Calu3 (cell line): ENCODE data around the gene PGBD1. TPM values are rescaled to one million over a fixed set of nuclear protein-coding genes. Genes with fewer than 3 reads are reported as not detected.
"Not testable (repeated sequence)": the region's sequence is repeated elsewhere in the genome, so short reads cannot be mapped to it uniquely, and the experiment has no call there.

Experiments
- BruUV-seq: library from RNA; stranded (reverse); fragments of 400-500 nt; replicated peaks from 2 replicates; lab custom pipeline; 2021; lab: Mats Ljungman, UMichigan
- CTCF ChIA-PET: fragments of 300-600 bp; sonication (Branson Sonifier 250); formaldehyde crosslinking; loops from one replicate; lab custom pipeline; 2022; ENCODE audit warnings: antibody characterized with exemption; lab: Charles Lee
- DNase-seq: peaks from one replicate; pipeline ENCODE4 v3.0.0; 2022
- H3K27ac Mint-ChIP-seq: one replicate; pipeline ENCODE4 v1.8.0; 2022; ENCODE audit warnings: mixed read lengths; ENCODE audit not compliant: unreplicated experiment
- H3K27me3 Mint-ChIP-seq: one replicate; pipeline ENCODE4 v1.8.0; 2022; ENCODE audit warnings: mixed read lengths; ENCODE audit not compliant: unreplicated experiment
- H3K36me3 Mint-ChIP-seq: one replicate; pipeline ENCODE4 v1.8.0; 2022; ENCODE audit warnings: mild to moderate bottlenecking, moderate library complexity, mixed read lengths; ENCODE audit not compliant: insufficient read depth, unreplicated experiment
- H3K4me1 Mint-ChIP-seq: one replicate; pipeline ENCODE4 v1.8.0; 2022; ENCODE audit warnings: mild to moderate bottlenecking, low read depth, mixed read lengths; ENCODE audit not compliant: unreplicated experiment
- H3K4me3 Mint-ChIP-seq: one replicate; pipeline ENCODE4 v1.8.0; 2022; ENCODE audit warnings: mild to moderate bottlenecking, low read depth, moderate library complexity, mixed read lengths; ENCODE audit not compliant: unreplicated experiment
- H3K9me3 Mint-ChIP-seq: one replicate; pipeline ENCODE4 v1.8.0; 2022; ENCODE audit warnings: low read depth, mixed read lengths; ENCODE audit not compliant: unreplicated experiment
- intact Hi-C: fragments of 100-400 bp; cut with micrococcal nuclease; formaldehyde crosslinking; loops from one replicate; pipeline ENCODE4 v1.10.0; 2022; ENCODE audit not compliant: unreplicated experiment
- total RNA-seq: library from RNA; stranded (reverse); gene quantifications from 2 replicates; pipeline ENCODE4 v1.2.3, GENCODE V29; 2022
- TF ChIP-seq, protein P1 (sequence below): fragments of 200-600 bp; IDR thresholded peaks from one replicate; pipeline ENCODE4 v1.8.0; 2022; ENCODE audit warnings: antibody characterized with exemption; ENCODE audit not compliant: unreplicated experiment

PGBD1 gene
- total RNA-seq, 1 experiment from 2014 or later = 4.9 TPM

DNA sequence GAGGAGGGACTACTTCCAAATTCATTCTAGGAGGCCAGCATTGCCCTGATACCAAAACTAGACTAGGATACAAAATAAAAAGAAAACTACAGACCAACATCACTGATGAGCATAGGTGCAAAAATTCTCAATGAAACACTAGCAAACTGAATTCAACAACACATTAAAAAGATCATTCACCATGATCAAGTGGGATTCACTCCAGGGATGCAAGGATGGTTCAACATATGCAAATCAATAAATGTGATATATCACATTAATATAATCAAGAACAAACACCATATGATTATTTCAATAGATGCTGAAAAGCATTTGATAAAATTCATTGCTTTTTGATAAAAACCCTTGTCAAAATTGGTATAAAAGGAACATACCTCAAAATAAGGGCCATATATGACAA, 10.2 kb downstream of the PGBD1 start:
- H3K4me1 Mint-ChIP-seq = no peaks in the 10 kb centered on the region
- intact Hi-C loops = no loop called here
- H3K27me3 Mint-ChIP-seq = no peaks in the 10 kb centered on the region
- DNase-seq = no peak
- H3K36me3 Mint-ChIP-seq = peaks cover 4% of the 10 kb centered on the region
- no TSS peak for BruUV-seq
- no peaks in the 10 kb centered on the region for H3K9me3 Mint-ChIP-seq
- CTCF ChIA-PET = no interaction called here
- H3K27ac Mint-ChIP-seq = no peak overlapping the region
- no peak overlapping the region for H3K4me3 Mint-ChIP-seq
- TF ChIP-seq, protein P1, sequence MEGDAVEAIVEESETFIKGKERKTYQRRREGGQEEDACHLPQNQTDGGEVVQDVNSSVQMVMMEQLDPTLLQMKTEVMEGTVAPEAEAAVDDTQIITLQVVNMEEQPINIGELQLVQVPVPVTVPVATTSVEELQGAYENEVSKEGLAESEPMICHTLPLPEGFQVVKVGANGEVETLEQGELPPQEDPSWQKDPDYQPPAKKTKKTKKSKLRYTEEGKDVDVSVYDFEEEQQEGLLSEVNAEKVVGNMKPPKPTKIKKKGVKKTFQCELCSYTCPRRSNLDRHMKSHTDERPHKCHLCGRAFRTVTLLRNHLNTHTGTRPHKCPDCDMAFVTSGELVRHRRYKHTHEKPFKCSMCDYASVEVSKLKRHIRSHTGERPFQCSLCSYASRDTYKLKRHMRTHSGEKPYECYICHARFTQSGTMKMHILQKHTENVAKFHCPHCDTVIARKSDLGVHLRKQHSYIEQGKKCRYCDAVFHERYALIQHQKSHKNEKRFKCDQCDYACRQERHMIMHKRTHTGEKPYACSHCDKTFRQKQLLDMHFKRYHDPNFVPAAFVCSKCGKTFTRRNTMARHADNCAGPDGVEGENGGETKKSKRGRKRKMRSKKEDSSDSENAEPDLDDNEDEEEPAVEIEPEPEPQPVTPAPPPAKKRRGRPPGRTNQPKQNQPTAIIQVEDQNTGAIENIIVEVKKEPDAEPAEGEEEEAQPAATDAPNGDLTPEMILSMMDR = no peak

- no peak overlapping the region for H3K4me3 Mint-ChIP-seq
- no peak for DNase-seq
- no peaks in the 10 kb centered on the region for H3K27me3 Mint-ChIP-seq
- BruUV-seq = no TSS peak
- TF ChIP-seq, protein P1 = no peak
- intact Hi-C loops = no loop called here
- CTCF ChIA-PET = no interaction called here
- H3K4me1 Mint-ChIP-seq = no peaks in the 10 kb centered on the region
- H3K36me3 Mint-ChIP-seq = no peaks in the 10 kb centered on the region
- no peaks in the 10 kb centered on the region for H3K9me3 Mint-ChIP-seq
- no peak overlapping the region for H3K27ac Mint-ChIP-seq
Observed at GRCh38 chr6:28295326-28295725, 14.0 kb downstream of the PGBD1 start.

- CTCF ChIA-PET = interaction anchor here (0.6 kb wide), 1 partner anchor 76 kb away, joined by 4 read pairs; no protein-coding TSS in a partner anchor
- TF ChIP-seq, protein P1 = no peak
- no peak overlapping the region for H3K4me3 Mint-ChIP-seq
- intact Hi-C loops = no loop called here
- no peaks in the 10 kb centered on the region for H3K9me3 Mint-ChIP-seq
- no peak for DNase-seq
- BruUV-seq = no TSS peak
- H3K36me3 Mint-ChIP-seq = no peaks in the 10 kb centered on the region
- H3K4me1 Mint-ChIP-seq = no peaks in the 10 kb centered on the region
- H3K27ac Mint-ChIP-seq = no peak overlapping the region
- H3K27me3 Mint-ChIP-seq = no peaks in the 10 kb centered on the region
Observed at GRCh38 chr6:28296520-28297060, 15.2 kb downstream of the PGBD1 start.

DNA sequence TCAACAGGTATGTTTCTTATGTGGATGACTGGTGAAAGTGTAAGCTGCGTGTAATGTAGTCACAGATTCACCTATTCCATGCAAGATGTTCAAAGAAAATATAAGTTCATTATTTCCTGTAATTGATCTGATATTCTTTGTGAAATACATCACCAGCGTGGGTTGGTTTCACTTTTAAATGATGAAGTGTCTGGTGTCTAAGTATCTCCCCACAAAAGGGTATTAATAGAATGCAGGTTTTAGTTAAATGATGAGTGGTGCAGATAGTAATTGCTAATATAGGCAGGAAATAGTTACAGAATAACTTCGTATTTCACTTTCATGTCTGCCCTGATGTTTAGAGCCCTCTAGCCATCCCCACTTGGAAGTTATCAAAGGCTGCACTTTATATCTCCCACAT, 22.2 kb downstream of the PGBD1 start:
- intact Hi-C loops = no loop called here

DNA sequence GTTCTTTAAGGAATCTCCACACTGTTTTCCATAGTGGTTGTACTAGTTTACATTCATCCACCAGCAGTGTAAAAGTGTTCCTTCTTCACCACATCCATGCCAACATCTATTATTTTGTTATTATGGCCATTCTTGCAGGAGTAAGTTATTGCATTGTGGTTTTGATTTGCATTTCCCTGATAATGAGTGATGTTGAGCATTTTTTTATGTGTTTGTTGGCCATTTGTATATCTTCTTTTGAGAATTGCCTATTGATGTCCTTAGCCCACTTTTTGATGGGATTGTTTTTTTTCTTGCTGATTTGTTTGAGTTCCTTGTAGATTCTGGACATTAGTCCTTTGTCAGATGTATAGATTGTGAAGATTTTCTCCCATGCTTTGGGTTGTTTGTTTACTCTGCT, 25.0 kb downstream of the PGBD1 start:
- H3K27me3 Mint-ChIP-seq, intact Hi-C loops, H3K27ac Mint-ChIP-seq, H3K36me3 Mint-ChIP-seq, DNase-seq, H3K4me3 Mint-ChIP-seq, BruUV-seq, H3K9me3 Mint-ChIP-seq, H3K4me1 Mint-ChIP-seq, CTCF ChIA-PET: not testable (repeated sequence)

More for the DNA sequence above, 22.2 kb downstream of the PGBD1 start:
- BruUV-seq = no TSS peak
- no peaks in the 10 kb centered on the region for H3K27me3 Mint-ChIP-seq
- CTCF ChIA-PET = no interaction called here
- peaks cover 5% of the 10 kb centered on the region for H3K9me3 Mint-ChIP-seq
- no peak for DNase-seq
- H3K4me1 Mint-ChIP-seq = no peaks in the 10 kb centered on the region
- no peaks in the 10 kb centered on the region for H3K36me3 Mint-ChIP-seq
- H3K27ac Mint-ChIP-seq = no peak overlapping the region
- TF ChIP-seq, protein P1 = no peak
- no peak overlapping the region for H3K4me3 Mint-ChIP-seq
